ENCODE results near the gene NKD1. TPM values are rescaled to one million over a fixed set of nuclear protein-coding genes. Genes with fewer than 3 reads are reported as not detected.

NKD1 gene
- total and polyA plus RNA-seq, 2 experiments from 2014 or later: not detected

DNA sequence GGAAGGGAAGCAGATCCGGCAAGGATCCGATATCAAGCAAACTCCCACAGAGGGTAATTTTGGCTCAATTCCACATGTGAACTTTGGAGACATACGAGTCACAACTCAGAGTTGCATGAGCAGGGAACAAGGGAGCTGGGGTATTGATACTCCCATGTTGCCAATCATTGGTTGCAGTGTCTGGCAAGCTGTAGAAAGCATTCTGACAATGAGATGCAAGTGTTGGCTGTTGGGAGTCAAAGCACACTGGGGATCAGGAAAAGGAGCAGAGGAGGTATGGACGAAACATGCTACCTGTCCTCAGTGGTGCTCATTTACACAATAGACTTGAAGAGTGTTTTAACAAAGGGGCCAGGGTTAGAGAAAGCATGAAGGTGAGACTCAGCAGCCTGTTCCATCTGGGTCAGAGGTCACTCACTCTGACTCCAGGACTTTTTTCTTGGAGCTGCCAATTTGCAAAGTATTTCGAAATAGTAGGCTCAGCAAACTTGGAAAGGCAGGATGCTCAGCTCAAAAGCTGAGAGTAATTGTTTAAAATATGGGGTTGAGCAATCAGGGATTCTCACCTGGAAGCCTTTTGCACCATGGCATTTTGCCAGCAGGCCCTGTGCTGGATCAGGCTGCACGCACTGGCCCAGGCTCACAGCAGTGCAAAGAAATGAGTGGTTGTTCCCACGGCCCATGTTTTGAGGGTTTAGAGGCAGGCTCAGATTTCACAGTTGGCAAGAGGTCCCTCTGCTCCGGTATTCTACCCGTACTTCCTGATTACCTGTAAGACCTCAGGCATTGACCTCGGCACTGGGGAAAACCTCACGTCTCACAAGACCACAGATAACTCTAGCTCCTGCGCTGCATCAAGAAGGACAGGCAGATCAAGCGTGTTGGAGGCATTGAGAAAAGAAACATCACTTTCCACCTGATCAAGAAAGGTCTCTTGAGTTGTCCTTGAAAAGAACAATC lies 17.6 kb upstream of the NKD1 start:
- H3K4me3 ChIP-seq: no peak overlapping the region
- H3F3A ChIP-seq (ENCODE audit: insufficient read depth): no peaks in the 10 kb centered on the region
- H4K20me1 ChIP-seq (ENCODE audit: insufficient read depth): no peaks in the 10 kb centered on the region
- WGBS, 2 experiments (ENCODE audit: low coverage in 1 of 2, low lambda C conversion rate in 2 of 2, missing lambda C conversion rate in 2 of 2): 37 to 45% methylated on average over 13 of the region's 13 CpGs
- H2AFZ ChIP-seq: no peak overlapping the region
- no peak overlapping the region for H3K4me2 ChIP-seq (ENCODE audit: unreplicated experiment)
- H3K4me1 ChIP-seq (ENCODE audit: insufficient read depth): no peaks in the 10 kb centered on the region
- H3K27ac ChIP-seq: no peak overlapping the region
- TF ChIP-seq EZH2 (IDR thresholded peaks at IDR 0.05; ENCODE audit: insufficient read depth, poor library complexity, severe bottlenecking): no peak
- no peak for TF ChIP-seq EZH2phosphoT487 (IDR thresholded peaks at IDR 0.05; ENCODE audit: insufficient read depth, low read depth)
- no peak overlapping the region for H3K9ac ChIP-seq
- no peak for DNase-seq
- H3K9me3 ChIP-seq (ENCODE audit: low read depth): no peaks in the 10 kb centered on the region
- in situ Hi-C loops (cut with MboI): no loop called here
- no peaks in the 10 kb centered on the region for H3K9me2 ChIP-seq (ENCODE audit: insufficient read depth)
- no peaks in the 10 kb centered on the region for H3K79me2 ChIP-seq (ENCODE audit: insufficient read depth)
- H3K27me3 ChIP-seq (replicated peaks; ENCODE audit: insufficient read depth): no peaks in the 10 kb centered on the region
- no peaks in the 10 kb centered on the region for H3K36me3 ChIP-seq (ENCODE audit: low read depth)

DNA sequence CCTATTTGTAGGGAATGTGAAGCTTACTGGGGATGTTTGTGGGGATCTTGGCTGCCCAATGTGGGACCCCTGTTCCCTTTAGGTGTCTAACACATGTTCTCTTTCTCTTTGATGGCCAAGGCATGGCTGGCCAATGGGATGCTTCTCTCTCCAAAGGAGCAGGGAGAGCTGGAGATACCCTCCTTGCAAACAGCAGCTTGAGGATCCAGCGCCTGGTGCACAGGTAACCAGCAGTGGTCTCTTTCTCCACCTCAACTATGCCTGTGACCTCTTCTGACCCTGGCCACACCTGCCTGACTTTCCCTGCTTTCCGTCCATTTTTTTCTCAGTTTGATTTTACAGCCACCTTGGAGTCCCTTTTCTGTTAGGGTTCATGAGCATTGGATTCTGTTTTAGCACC lies 16.8 kb upstream of the NKD1 start:
- H2AFZ ChIP-seq: no peak overlapping the region
- H3K4me3 ChIP-seq: no peak overlapping the region
- no peak overlapping the region for H3K4me2 ChIP-seq (ENCODE audit: unreplicated experiment)
- DNase-seq: no peak
- H3F3A ChIP-seq (ENCODE audit: insufficient read depth): no peaks in the 10 kb centered on the region
- H3K79me2 ChIP-seq (ENCODE audit: insufficient read depth): no peaks in the 10 kb centered on the region
- no peaks in the 10 kb centered on the region for H4K20me1 ChIP-seq (ENCODE audit: insufficient read depth)
- H3K27ac ChIP-seq: no peak overlapping the region
- WGBS, 2 experiments (ENCODE audit: low coverage in 1 of 2, low lambda C conversion rate in 2 of 2, missing lambda C conversion rate in 2 of 2): 53 to 55% methylated on average over 2 of the region's 2 CpGs
- no peak overlapping the region for H3K9ac ChIP-seq
- H3K9me3 ChIP-seq (ENCODE audit: low read depth): no peaks in the 10 kb centered on the region
- no peaks in the 10 kb centered on the region for H3K27me3 ChIP-seq (replicated peaks; ENCODE audit: insufficient read depth)
- in situ Hi-C loops (cut with MboI): no loop called here
- no peaks in the 10 kb centered on the region for H3K4me1 ChIP-seq (ENCODE audit: insufficient read depth)
- no peaks in the 10 kb centered on the region for H3K36me3 ChIP-seq (ENCODE audit: low read depth)
- H3K9me2 ChIP-seq (ENCODE audit: insufficient read depth): no peaks in the 10 kb centered on the region
- no peak for TF ChIP-seq EZH2 (IDR thresholded peaks at IDR 0.05; ENCODE audit: insufficient read depth, poor library complexity, severe bottlenecking)
- no peak for TF ChIP-seq EZH2phosphoT487 (IDR thresholded peaks at IDR 0.05; ENCODE audit: insufficient read depth, low read depth)

DNA sequence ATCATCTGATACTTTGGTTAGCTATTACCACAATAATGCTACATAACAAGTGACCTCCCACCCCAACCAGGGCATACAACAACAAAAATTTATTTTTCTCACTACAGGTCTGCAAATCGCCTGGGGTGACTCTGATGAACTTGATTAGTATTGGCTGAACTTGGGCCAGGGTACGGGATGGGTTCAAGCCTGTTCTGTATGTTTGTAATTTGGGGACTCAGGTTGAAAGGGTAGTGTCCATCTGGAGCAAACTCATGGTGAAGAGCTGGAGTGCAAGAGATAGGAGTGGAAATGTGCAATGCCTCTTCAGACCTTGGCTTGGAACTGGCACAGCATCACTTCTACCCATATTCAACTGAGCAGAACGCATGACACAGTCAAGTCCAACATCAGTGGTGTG lies 16.3 kb upstream of the NKD1 start:
- no peaks in the 10 kb centered on the region for H3F3A ChIP-seq (ENCODE audit: insufficient read depth)
- H3K4me1 ChIP-seq (ENCODE audit: insufficient read depth): no peaks in the 10 kb centered on the region
- no peaks in the 10 kb centered on the region for H3K9me3 ChIP-seq (ENCODE audit: low read depth)
- no peaks in the 10 kb centered on the region for H3K27me3 ChIP-seq (replicated peaks; ENCODE audit: insufficient read depth)
- H3K9ac ChIP-seq: no peak overlapping the region
- 17 to 27% methylated on average over 3 of the region's 3 CpGs for WGBS, 2 experiments (ENCODE audit: low coverage in 1 of 2, low lambda C conversion rate in 2 of 2, missing lambda C conversion rate in 2 of 2)
- no peak overlapping the region for H2AFZ ChIP-seq
- H3K4me3 ChIP-seq: no peak overlapping the region
- TF ChIP-seq EZH2 (IDR thresholded peaks at IDR 0.05; ENCODE audit: insufficient read depth, poor library complexity, severe bottlenecking): no peak
- no peak for TF ChIP-seq EZH2phosphoT487 (IDR thresholded peaks at IDR 0.05; ENCODE audit: insufficient read depth, low read depth)
- no peaks in the 10 kb centered on the region for H4K20me1 ChIP-seq (ENCODE audit: insufficient read depth)
- H3K4me2 ChIP-seq (ENCODE audit: unreplicated experiment): no peak overlapping the region
- H3K27ac ChIP-seq: no peak overlapping the region
- in situ Hi-C loops (cut with MboI): no loop called here
- H3K36me3 ChIP-seq (ENCODE audit: low read depth): no peaks in the 10 kb centered on the region
- H3K79me2 ChIP-seq (ENCODE audit: insufficient read depth): no peaks in the 10 kb centered on the region
- DNase-seq: no peak
- H3K9me2 ChIP-seq (ENCODE audit: insufficient read depth): no peaks in the 10 kb centered on the region

DNA sequence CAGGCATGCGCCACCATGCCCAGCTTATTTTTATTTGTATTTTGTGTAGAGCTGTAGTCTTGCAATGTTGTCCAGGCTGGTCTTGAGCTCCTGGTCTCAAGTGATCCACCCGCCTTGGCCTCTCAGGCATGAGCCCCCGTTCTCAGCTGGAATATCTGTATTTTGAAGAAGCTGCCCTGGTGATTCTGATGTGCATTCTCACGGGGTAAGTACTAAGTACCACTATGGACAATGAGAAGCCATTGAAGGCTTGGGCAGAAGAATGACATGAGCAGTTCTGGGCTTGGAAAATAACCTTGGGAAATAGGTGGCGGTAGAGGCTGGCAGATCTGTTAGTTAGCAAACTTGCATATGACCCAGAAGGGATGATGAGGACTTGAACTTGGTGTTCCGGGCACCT lies 15.6 kb upstream of the NKD1 start:
- H3F3A ChIP-seq (ENCODE audit: insufficient read depth): no peaks in the 10 kb centered on the region
- no peaks in the 10 kb centered on the region for H3K79me2 ChIP-seq (ENCODE audit: insufficient read depth)
- no peaks in the 10 kb centered on the region for H3K36me3 ChIP-seq (ENCODE audit: low read depth)
- H3K9ac ChIP-seq: no peak overlapping the region
- H3K9me2 ChIP-seq (ENCODE audit: insufficient read depth): no peaks in the 10 kb centered on the region
- no peaks in the 10 kb centered on the region for H4K20me1 ChIP-seq (ENCODE audit: insufficient read depth)
- WGBS, 2 experiments (ENCODE audit: low coverage in 1 of 2, low lambda C conversion rate in 2 of 2, missing lambda C conversion rate in 2 of 2): 62 to 68% methylated on average over 6 of the region's 6 CpGs
- no peak for DNase-seq
- H3K27me3 ChIP-seq (replicated peaks; ENCODE audit: insufficient read depth): no peaks in the 10 kb centered on the region
- in situ Hi-C loops (cut with MboI): no loop called here
- no peak overlapping the region for H3K4me3 ChIP-seq
- H3K27ac ChIP-seq: no peak overlapping the region
- H3K4me2 ChIP-seq (ENCODE audit: unreplicated experiment): no peak overlapping the region
- no peaks in the 10 kb centered on the region for H3K9me3 ChIP-seq (ENCODE audit: low read depth)
- H3K4me1 ChIP-seq (ENCODE audit: insufficient read depth): no peaks in the 10 kb centered on the region
- H2AFZ ChIP-seq: no peak overlapping the region
- TF ChIP-seq EZH2phosphoT487 (IDR thresholded peaks at IDR 0.05; ENCODE audit: insufficient read depth, low read depth) (no peak), EZH2 (IDR thresholded peaks at IDR 0.05; ENCODE audit: insufficient read depth, poor library complexity, severe bottlenecking) (no peak)

Measured in GM23248 (cell line).